Measurements from ENCODE around the gene SSBP3. TPM values are rescaled to one million over a fixed set of nuclear protein-coding genes. Genes with fewer than 3 reads are reported as not detected.

SSBP3 gene
- polyA plus RNA-seq, 1 of the 3 experiments (the other 2 are of a cell fraction) = 26.2 TPM

GRCh38 chr1:54356680-54357147, 49.5 kb downstream of the SSBP3 start:
- WGBS (ENCODE audit: low lambda C conversion rate) = 83% methylated on average over 9 of the region's 9 CpGs
- H3K4me2 ChIP-seq = no peak overlapping the region
- H3K27ac ChIP-seq (ENCODE audit: low read depth in 2 of 2, low read length in 1 of 2) = peak overlapping the region in 1 of 2 experiments; percentile 36; a peak in 2 of 4 replicates
- H3K4me1 ChIP-seq (ENCODE audit: control insufficient read depth in 1 of 2, insufficient read depth in 2 of 2, low read depth in 1 of 2, low read length in 1 of 2) = peaks cover 0 to 70% of the 10 kb centered on the region in 2 experiments; a peak in 2 of 4 replicates
- H3F3A ChIP-seq (replicated peaks; ENCODE audit: insufficient read depth) = no peaks in the 10 kb centered on the region
- H3K9ac ChIP-seq = no peak overlapping the region
- peaks cover 13% of the 10 kb centered on the region; the same call in 1 of the 2 replicates for H3K79me2 ChIP-seq (ENCODE audit: insufficient read depth)
- DNase-seq = no peak
- no peak for TF ChIP-seq GATA2 (CRISPR knock-in tag; IDR thresholded peaks at IDR 0.05)
- TF ChIP-seq RXRA (IDR thresholded peaks at IDR 0.05; ENCODE audit: borderline replicate concordance, low read depth) = no peak
- no peak for TF ChIP-seq FOXM1 (IDR thresholded peaks at IDR 0.05; ENCODE audit: low read depth)
- TF ChIP-seq ZBTB33 (IDR thresholded peaks at IDR 0.05; ENCODE audit: borderline replicate concordance, low read depth) = no peak
- TF ChIP-seq MXI1 (IDR thresholded peaks at IDR 0.05; ENCODE audit: low read depth, low read length) = no peak
- no peak for TF ChIP-seq CTCF (IDR thresholded peaks at IDR 0.05)
- TF ChIP-seq USF2 (IDR thresholded peaks at IDR 0.05; ENCODE audit: borderline replicate concordance, low read depth, low read length) = no peak
- no peak for TF ChIP-seq JUND (IDR thresholded peaks at IDR 0.05)
- TF ChIP-seq ELF1 (IDR thresholded peaks at IDR 0.05) = no peak
- no peak for TF ChIP-seq NFIC (IDR thresholded peaks at IDR 0.05; ENCODE audit: borderline replicate concordance)
- no peak for TF ChIP-seq EZH2phosphoT487 (IDR thresholded peaks at IDR 0.05; ENCODE audit: borderline replicate concordance, low read depth)
- H3K9me2 ChIP-seq = no peaks in the 10 kb centered on the region
- POLR2A ChIA-PET = interaction anchor here (0.8 kb wide), 1 partner anchor 30 kb away, joined by 3 read pairs; no protein-coding TSS in a partner anchor
- CTCF ChIA-PET = interaction anchor here (0.8 to 1.5 kb wide), 6 partner anchors 10 to 133 kb away, joined by 3 to 5 read pairs (median 4); no protein-coding TSS in a partner anchor
- H3K4me3 ChIP-seq (ENCODE audit: low read depth in 2 of 2, low read length in 1 of 2) = no peak overlapping the region
- no peak overlapping the region for H2AFZ ChIP-seq (ENCODE audit: low read depth)
- H3K36me3 ChIP-seq (replicated peaks in 1 of 2; ENCODE audit: control insufficient read depth in 1 of 2, insufficient read depth in 2 of 2, low read length in 1 of 2) = peaks cover 0 to 10% of the 10 kb centered on the region in 2 experiments
- H4K20me1 ChIP-seq (ENCODE audit: insufficient read depth) = peaks cover 43% of the 10 kb centered on the region
- H3K27me3 ChIP-seq (ENCODE audit: insufficient read depth) = no peaks in the 10 kb centered on the region
- no peaks in the 10 kb centered on the region for H3K9me3 ChIP-seq
